Measurements from ENCODE around the gene APCDD1L.

The APCDD1L gene

DNA sequence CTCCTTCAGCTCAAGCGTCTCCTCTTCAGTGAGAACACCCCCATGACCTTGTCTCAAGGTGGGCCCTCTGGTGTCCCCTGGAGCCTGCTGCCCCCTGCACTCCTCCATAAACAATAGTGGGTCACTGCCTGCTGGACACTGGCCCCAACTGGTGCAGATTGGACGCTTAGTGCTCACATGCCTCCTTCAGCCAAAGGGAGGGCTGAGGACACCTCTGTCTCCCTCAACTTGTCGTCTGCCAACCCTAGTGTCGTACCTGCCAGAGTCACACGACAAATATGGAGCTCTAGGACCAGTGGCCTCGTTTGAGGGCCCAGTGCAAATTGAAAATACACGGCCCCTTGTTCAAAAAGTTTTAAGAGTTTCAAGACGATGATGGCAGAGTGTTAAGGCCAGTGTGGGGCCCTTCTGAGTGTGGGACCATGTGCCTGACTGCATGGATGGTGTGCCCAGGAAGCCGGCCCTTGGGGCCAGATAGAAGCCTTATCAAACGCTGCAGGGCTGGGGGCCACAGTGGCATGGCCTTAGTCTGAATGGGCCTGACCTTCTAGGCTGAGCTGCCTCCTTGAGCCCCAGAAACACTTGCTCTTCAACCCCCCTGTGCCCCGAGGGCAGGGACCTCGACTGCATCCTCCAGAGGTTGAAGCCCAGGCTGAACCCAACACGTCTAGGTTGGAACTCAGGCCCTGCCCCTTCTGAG lies 20.1 kb downstream of the APCDD1L start:
- TF ChIP-seq EZH2 (IDR thresholded peaks at IDR 0.05) (no peak), FOXP2 (optimal IDR thresholded peaks at IDR 0.05; ENCODE audit: control extremely low read depth, extremely low read length, insufficient read depth) (no peak), POLR2AphosphoS5 (IDR thresholded peaks at IDR 0.05; ENCODE audit: borderline replicate concordance, low read depth, low read length) (no peak)
- Histone ChIP-seq H3K9ac (ENCODE audit: insufficient read length) (no peak overlapping the region), H3K27ac (no peak overlapping the region), H3K9me3 (ENCODE audit: low read depth, low read length) (no peaks in the 10 kb centered on the region; the same call in 1 of the 2 replicates), H3K36me3 (ENCODE audit: insufficient read depth, low read length) (no peaks in the 10 kb centered on the region), H3K4me3 (no peak overlapping the region)
- DNase-seq (ENCODE audit: low read depth, low spot score): no peak

DNA sequence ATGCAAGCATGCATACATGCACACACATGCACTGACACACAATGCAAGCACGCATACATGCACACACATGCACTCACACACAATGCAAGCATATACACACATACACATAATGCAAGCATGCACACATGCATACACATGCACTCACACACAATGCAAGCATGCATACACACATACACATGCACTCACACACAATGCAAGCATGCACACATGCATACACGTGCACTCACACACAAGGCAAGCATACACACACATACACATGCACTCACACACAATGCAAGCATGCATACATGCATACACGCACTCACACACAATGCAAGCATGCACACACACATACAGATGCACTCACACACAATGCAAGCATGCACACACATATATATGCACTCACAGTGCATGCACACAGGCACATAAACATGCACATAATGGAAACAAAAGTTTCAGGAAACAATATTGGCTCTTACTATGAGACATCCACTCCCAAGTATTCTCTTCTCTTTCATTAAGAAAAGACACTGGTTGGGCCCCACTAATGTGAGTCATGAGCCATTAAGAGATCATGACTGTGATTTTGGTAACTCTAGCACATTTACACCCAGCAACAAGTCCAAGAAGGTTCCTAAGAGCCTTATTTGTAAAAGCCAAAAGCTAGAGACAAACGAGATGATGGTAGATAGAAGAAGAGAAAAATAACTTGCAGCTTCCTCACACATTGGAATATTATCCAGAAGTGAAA lies 22.2 kb downstream of the APCDD1L start:
- H3K9ac ChIP-seq (ENCODE audit: insufficient read length): no peak overlapping the region
- no peak overlapping the region for H3K27ac ChIP-seq
- H3K36me3 ChIP-seq (ENCODE audit: insufficient read depth, low read length): no peaks in the 10 kb centered on the region
- TF ChIP-seq FOXP2 (optimal IDR thresholded peaks at IDR 0.05; ENCODE audit: control extremely low read depth, extremely low read length, insufficient read depth): no peak
- no peak for TF ChIP-seq POLR2AphosphoS5 (IDR thresholded peaks at IDR 0.05; ENCODE audit: borderline replicate concordance, low read depth, low read length)
- no peaks in the 10 kb centered on the region; the same call in 1 of the 2 replicates for H3K9me3 ChIP-seq (ENCODE audit: low read depth, low read length)
- H3K4me3 ChIP-seq: no peak overlapping the region
- DNase-seq (ENCODE audit: low read depth, low spot score): no peak

DNA sequence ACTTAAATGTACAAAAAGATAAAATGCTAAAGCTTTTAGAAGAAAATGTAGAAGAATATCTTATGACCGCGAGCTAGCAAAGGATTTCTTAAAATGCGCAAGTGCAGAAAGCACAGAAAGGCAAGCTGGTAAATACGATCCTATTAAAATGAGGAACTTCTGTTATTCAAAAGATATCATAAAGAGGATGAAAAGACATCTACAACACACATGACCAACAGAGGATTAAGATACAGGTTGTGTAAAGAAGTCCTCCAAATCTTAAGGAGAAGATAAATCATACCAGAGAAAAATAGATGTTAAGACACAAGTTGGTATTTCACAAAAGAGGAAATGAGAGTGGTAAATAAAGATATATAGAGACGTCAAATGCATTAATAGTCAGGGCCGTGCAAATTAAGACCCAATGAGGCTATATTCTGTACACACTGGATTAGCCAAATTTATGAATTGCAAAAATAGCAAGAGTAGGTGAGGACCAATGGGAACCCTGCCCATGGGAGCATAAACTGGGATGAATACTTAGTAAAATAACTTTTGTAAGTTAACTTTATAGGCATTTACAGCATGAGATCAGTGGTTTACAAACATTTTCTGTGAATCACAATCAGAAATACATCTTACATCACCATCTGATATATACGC lies 23.0 kb downstream of the APCDD1L start:
- H3K36me3 ChIP-seq (ENCODE audit: insufficient read depth, low read length): no peaks in the 10 kb centered on the region
- TF ChIP-seq EZH2 (IDR thresholded peaks at IDR 0.05): no peak
- H3K27ac ChIP-seq: no peak overlapping the region
- no peak overlapping the region for H3K4me3 ChIP-seq
- H3K9ac ChIP-seq (ENCODE audit: insufficient read length): no peak overlapping the region
- H3K9me3 ChIP-seq (ENCODE audit: low read depth, low read length): no peaks in the 10 kb centered on the region; the same call in 1 of the 2 replicates
- DNase-seq (ENCODE audit: low read depth, low spot score): no peak

DNA sequence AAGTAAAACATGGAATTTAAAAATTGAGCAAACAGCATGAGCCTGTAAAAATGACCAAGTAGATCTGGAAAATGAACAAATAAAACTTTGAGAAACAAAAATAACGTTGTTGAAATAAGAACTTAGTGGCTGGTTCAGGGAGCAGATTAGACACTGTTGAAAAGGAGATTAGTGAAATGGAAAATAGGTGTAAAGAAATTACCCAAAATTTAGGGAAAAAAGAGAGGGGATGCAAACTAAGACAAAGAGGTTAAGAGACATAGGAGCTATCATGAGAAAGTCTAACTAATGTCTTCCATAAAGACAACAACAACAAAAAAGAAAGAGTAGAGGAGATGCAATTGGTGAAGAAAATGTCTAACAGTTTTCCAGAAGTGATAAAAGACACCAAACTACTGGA lies 29.0 kb downstream of the APCDD1L start:
- no peak for TF ChIP-seq EZH2 (IDR thresholded peaks at IDR 0.05)
- no peak for DNase-seq (ENCODE audit: low read depth, low spot score)
- no peak overlapping the region for H3K27ac ChIP-seq
- peaks cover 8% of the 10 kb centered on the region; the same call in 1 of the 2 replicates for H3K9me3 ChIP-seq (ENCODE audit: low read depth, low read length)
- H3K36me3 ChIP-seq (ENCODE audit: insufficient read depth, low read length): no peaks in the 10 kb centered on the region
- H3K4me3 ChIP-seq: no peak overlapping the region
- H3K9ac ChIP-seq (ENCODE audit: insufficient read length): no peak overlapping the region

DNA sequence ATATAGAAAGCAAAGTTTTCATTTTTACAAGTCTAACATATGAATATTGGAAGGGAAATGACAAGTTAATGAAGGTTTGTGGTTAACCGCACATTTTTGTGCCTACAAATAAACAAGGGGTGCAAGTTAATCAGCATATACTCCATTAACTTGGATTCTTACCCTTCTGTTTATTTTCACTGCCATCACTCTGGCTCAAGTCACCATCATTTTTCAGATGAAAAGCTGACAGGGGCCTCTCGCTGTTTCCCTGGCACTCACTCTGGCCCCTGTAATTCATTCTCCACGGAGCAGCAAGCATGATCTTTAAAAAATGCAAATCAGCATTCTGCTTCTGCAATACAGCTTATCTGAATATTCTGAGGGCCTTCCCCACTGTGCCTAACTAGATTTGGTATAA lies 29.8 kb downstream of the APCDD1L start:
- no peak overlapping the region for H3K9ac ChIP-seq (ENCODE audit: insufficient read length)
- H3K4me3 ChIP-seq: no peak overlapping the region
- no peak for TF ChIP-seq POLR2AphosphoS5 (IDR thresholded peaks at IDR 0.05; ENCODE audit: borderline replicate concordance, low read depth, low read length)
- peak; percentile 47 for TF ChIP-seq FOXP2 (optimal IDR thresholded peaks at IDR 0.05; ENCODE audit: control extremely low read depth, extremely low read length, insufficient read depth)
- peak overlapping the region; percentile 14; the same call in 1 of the 2 replicates for H3K27ac ChIP-seq
- 0 out of 2 replicates have a peak, but pooled peaks cover 8% of the 10 kb centered on the region for H3K9me3 ChIP-seq (ENCODE audit: low read depth, low read length)
- peak; percentile 56 for DNase-seq (ENCODE audit: low read depth, low spot score)
- H3K36me3 ChIP-seq (ENCODE audit: insufficient read depth, low read length): no peaks in the 10 kb centered on the region

DNA sequence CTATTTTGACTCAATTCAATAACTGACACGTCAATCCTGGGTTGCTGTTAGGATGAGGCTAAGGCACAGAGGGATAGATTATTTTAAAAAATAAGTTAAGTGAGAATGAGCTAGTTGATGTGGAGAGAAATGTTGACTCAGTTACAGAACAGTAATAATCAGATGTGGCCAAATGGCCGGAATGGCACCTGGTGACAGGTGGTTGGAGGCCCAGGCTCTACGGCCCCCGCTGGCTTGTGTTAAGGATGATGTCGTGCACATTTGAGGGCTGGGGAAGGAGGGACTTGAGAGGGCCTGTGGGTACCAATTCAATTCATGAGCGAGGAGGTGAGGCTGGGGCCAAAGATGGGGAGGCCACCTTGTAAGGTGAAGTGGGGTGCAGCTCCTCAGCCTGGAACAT lies 31.7 kb downstream of the APCDD1L start:
- Histone ChIP-seq H3K9me3 (ENCODE audit: low read depth, low read length) (0 out of 2 replicates have a peak, but pooled peaks cover 8% of the 10 kb centered on the region), H3K36me3 (ENCODE audit: insufficient read depth, low read length) (no peaks in the 10 kb centered on the region), H3K27ac (no peak overlapping the region), H3K4me3 (no peak overlapping the region), H3K9ac (ENCODE audit: insufficient read length) (no peak overlapping the region)
- no peak for DNase-seq (ENCODE audit: low read depth, low spot score)
- TF ChIP-seq FOXP2 (optimal IDR thresholded peaks at IDR 0.05; ENCODE audit: control extremely low read depth, extremely low read length, insufficient read depth) (no peak), POLR2AphosphoS5 (IDR thresholded peaks at IDR 0.05; ENCODE audit: borderline replicate concordance, low read depth, low read length) (no peak), EZH2 (IDR thresholded peaks at IDR 0.05) (no peak)

DNA sequence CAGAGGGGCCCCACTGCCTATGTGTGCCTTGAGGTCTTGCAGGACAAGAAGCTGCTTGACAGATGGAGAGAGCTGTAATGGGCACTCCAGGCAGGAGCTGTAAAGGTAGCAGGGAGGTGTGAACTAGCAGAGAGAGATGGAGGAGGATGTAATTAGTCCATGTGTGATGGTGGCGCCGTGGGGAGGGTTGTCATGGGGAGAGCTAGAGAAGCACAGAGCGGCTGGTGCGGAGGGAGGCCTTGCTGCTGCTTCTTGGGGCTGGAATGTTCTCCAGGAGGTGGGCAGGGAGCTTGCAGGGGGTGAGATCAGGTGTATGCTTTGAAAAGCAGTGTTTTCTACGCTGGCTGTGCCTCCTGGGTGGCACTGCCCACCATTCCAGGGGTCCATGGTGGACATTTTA lies 32.1 kb downstream of the APCDD1L start:
- H3K9me3 ChIP-seq (ENCODE audit: low read depth, low read length): 0 out of 2 replicates have a peak, but pooled peaks cover 8% of the 10 kb centered on the region
- H3K36me3 ChIP-seq (ENCODE audit: insufficient read depth, low read length): no peaks in the 10 kb centered on the region
- TF ChIP-seq FOXP2 (optimal IDR thresholded peaks at IDR 0.05; ENCODE audit: control extremely low read depth, extremely low read length, insufficient read depth) (no peak), EZH2 (IDR thresholded peaks at IDR 0.05) (no peak), POLR2AphosphoS5 (IDR thresholded peaks at IDR 0.05; ENCODE audit: borderline replicate concordance, low read depth, low read length) (no peak)
- H3K27ac ChIP-seq: no peak overlapping the region
- no peak overlapping the region for H3K9ac ChIP-seq (ENCODE audit: insufficient read length)
- H3K4me3 ChIP-seq: no peak overlapping the region
- no peak for DNase-seq (ENCODE audit: low read depth, low spot score)

DNA sequence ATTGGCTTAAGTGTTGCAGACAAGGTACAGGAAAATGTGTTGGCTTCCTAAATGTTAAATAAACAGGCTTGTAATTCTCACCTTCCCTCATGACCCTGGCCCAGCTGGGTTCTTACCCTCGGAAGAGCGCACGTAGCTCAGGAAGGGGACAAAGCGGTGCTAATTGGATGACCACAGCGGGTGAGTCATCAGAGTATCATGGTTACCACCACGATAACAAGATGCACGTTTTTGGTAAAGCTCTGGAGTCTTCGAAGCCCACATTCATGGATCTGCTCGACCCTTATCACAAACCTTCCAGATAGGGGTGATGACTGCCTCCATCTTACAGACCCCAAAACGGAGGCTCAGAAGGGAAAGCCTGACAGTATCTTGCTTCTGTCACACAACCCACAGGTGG lies 32.8 kb downstream of the APCDD1L start:
- Histone ChIP-seq H3K9ac (ENCODE audit: insufficient read length) (no peak overlapping the region), H3K9me3 (ENCODE audit: low read depth, low read length) (0 out of 2 replicates have a peak, but pooled peaks cover 8% of the 10 kb centered on the region), H3K27ac (no peak overlapping the region), H3K36me3 (ENCODE audit: insufficient read depth, low read length) (no peaks in the 10 kb centered on the region), H3K4me3 (no peak overlapping the region)
- TF ChIP-seq POLR2AphosphoS5 (IDR thresholded peaks at IDR 0.05; ENCODE audit: borderline replicate concordance, low read depth, low read length) (no peak), EZH2 (IDR thresholded peaks at IDR 0.05) (no peak), FOXP2 (optimal IDR thresholded peaks at IDR 0.05; ENCODE audit: control extremely low read depth, extremely low read length, insufficient read depth) (no peak)
- DNase-seq (ENCODE audit: low read depth, low spot score): no peak
